ENCODE measurements around the gene NECAB2. TPM values are rescaled to one million over a fixed set of nuclear protein-coding genes. Genes with fewer than 3 reads are reported as not detected.

Gene NECAB2
- total RNA-seq, 2 donors from 2014 or later = 2.8 TPM; not detected in 1

- no peak overlapping the region for H3K27ac ChIP-seq
- DNase-seq (ENCODE audit: low spot score) = no peak
Measured at GRCh38 chr16:83994703-83995102, 26.7 kb downstream of the NECAB2 start.

GRCh38 chr16:83995754-83996153 lies 27.7 kb downstream of the NECAB2 start:
- peak; percentile 13 for DNase-seq (ENCODE audit: low spot score)
- Histone ChIP-seq H3K4me3 (no peak overlapping the region), H3K27ac (no peak overlapping the region), H3K4me1 (replicated peaks) (no peaks in the 10 kb centered on the region), H3K9me3 (no peaks in the 10 kb centered on the region), H3K36me3 (no peaks in the 10 kb centered on the region), H3K27me3 (replicated peaks; ENCODE audit: insufficient read depth) (no peaks in the 10 kb centered on the region)
- TF ChIP-seq POLR2AphosphoS5 (IDR thresholded peaks at IDR 0.05) (no peak), POLR2A (IDR thresholded peaks at IDR 0.05) (no peak)
- TF ChIP-seq, protein P1, sequence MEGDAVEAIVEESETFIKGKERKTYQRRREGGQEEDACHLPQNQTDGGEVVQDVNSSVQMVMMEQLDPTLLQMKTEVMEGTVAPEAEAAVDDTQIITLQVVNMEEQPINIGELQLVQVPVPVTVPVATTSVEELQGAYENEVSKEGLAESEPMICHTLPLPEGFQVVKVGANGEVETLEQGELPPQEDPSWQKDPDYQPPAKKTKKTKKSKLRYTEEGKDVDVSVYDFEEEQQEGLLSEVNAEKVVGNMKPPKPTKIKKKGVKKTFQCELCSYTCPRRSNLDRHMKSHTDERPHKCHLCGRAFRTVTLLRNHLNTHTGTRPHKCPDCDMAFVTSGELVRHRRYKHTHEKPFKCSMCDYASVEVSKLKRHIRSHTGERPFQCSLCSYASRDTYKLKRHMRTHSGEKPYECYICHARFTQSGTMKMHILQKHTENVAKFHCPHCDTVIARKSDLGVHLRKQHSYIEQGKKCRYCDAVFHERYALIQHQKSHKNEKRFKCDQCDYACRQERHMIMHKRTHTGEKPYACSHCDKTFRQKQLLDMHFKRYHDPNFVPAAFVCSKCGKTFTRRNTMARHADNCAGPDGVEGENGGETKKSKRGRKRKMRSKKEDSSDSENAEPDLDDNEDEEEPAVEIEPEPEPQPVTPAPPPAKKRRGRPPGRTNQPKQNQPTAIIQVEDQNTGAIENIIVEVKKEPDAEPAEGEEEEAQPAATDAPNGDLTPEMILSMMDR (IDR thresholded peaks at IDR 0.05) = no peak
- 7% methylated on average over 21 of the region's 21 CpGs for WGBS
- intact Hi-C loops (cut with DNase I) = no loop called here

More at GRCh38 chr16:83994703-83995102, 26.7 kb downstream of the NECAB2 start:
- Histone ChIP-seq H3K4me1 (replicated peaks) (no peaks in the 10 kb centered on the region), H3K36me3 (no peaks in the 10 kb centered on the region), H3K9me3 (no peaks in the 10 kb centered on the region), H3K4me3 (no peak overlapping the region), H3K27me3 (replicated peaks; ENCODE audit: insufficient read depth) (no peaks in the 10 kb centered on the region)
- intact Hi-C loops (cut with DNase I) = no loop called here
- TF ChIP-seq, protein P1 (IDR thresholded peaks at IDR 0.05) = no peak
- TF ChIP-seq POLR2AphosphoS5 (IDR thresholded peaks at IDR 0.05) (no peak), POLR2A (IDR thresholded peaks at IDR 0.05) (no peak)
- WGBS = 91% methylated on average over 13 of the region's 13 CpGs

DNA sequence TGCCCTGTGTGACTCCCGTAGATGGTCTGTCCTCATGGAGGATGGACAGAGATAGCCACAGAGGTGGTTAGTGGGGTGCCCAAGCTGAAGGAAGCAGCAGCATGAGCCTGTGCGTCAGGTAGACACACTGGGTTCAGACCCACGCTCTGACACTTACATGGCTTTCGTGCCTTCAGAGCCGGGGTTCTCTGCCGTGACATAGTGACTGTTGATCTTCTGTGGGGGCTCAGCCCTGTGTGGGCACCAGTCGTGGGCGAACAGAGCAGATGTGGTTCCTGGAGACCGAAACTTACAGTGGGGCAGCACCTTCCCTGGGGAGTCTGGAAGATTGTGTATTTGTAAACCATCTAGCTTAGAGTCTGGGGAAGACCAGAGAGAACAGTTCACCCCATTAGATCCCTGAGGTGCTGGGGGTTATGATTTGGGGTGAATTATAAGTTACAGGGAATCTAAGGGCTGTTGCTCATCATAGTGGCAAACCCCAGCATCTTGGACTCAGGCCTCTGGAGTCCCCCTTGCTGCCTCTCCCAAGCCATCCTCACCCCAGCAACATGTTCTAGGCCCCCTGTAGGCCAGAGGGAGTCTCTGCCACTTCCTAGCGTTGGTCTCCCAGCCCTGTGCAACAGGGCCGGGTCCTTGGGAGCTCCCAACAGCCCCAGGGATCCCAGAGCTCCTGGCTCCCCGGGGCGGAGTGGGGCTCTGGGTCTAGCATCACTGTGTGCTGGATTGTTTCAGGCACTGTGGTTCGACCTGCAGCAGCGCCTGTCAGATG lies 28.6 kb downstream of the NECAB2 start:
- no peak overlapping the region for H3K27ac ChIP-seq
- no peaks in the 10 kb centered on the region for H3K4me1 ChIP-seq (replicated peaks)
- no peak for TF ChIP-seq POLR2A (IDR thresholded peaks at IDR 0.05)
- TF ChIP-seq POLR2AphosphoS5 (IDR thresholded peaks at IDR 0.05) = no peak
- TF ChIP-seq, protein P1 (IDR thresholded peaks at IDR 0.05) = no peak
- H3K9me3 ChIP-seq = no peaks in the 10 kb centered on the region
- WGBS = 85% methylated on average over 15 of the region's 15 CpGs
- no peaks in the 10 kb centered on the region for H3K36me3 ChIP-seq
- no peak for DNase-seq (ENCODE audit: low spot score)
- no peak overlapping the region for H3K4me3 ChIP-seq
- intact Hi-C loops (cut with DNase I) = no loop called here
- no peaks in the 10 kb centered on the region for H3K27me3 ChIP-seq (replicated peaks; ENCODE audit: insufficient read depth)

GRCh38 chr16:83998091-83998490 lies 30.0 kb downstream of the NECAB2 start:
- Histone ChIP-seq H3K27ac (no peak overlapping the region), H3K4me3 (no peak overlapping the region), H3K27me3 (replicated peaks; ENCODE audit: insufficient read depth) (no peaks in the 10 kb centered on the region), H3K36me3 (no peaks in the 10 kb centered on the region), H3K9me3 (no peaks in the 10 kb centered on the region), H3K4me1 (replicated peaks) (no peaks in the 10 kb centered on the region)
- intact Hi-C loops (cut with DNase I) = no loop called here
- TF ChIP-seq POLR2A (IDR thresholded peaks at IDR 0.05) (no peak), POLR2AphosphoS5 (IDR thresholded peaks at IDR 0.05) (no peak)
- TF ChIP-seq, protein P1 (IDR thresholded peaks at IDR 0.05) = no peak
- DNase-seq (ENCODE audit: low spot score) = no peak
- WGBS = 93% methylated on average over 13 of the region's 13 CpGs

All from prostate gland (tissue), 2 donors.